ENCODE measurements around the gene CFAP46.
"Not testable (repeated sequence)": the region's sequence is repeated elsewhere in the genome, so short reads cannot be mapped to it uniquely, and the experiment has no call there.

The CFAP46 gene

GRCh38 chr10:132803416-132804210 lies 138.8 kb downstream of the CFAP46 start:
- no peak for DNase-seq

- no peak for DNase-seq
These were observed 139.6 kb downstream of the CFAP46 start for GRCh38 chr10:132802694-132803320.

- DNase-seq = no peak
These were observed 140.3 kb downstream of the CFAP46 start for GRCh38 chr10:132802048-132802447.

- no peak for DNase-seq
These were observed 142.5 kb downstream of the CFAP46 start for GRCh38 chr10:132799865-132800264.

GRCh38 chr10:132798876-132799275 lies 143.5 kb downstream of the CFAP46 start:
- DNase-seq = no peak

GRCh38 chr10:132798403-132798802 lies 144.0 kb downstream of the CFAP46 start:
- no peak for DNase-seq

- not testable (repeated sequence) for DNase-seq
These were observed 144.4 kb downstream of the CFAP46 start for GRCh38 chr10:132797986-132798385.

GRCh38 chr10:132796846-132797245 lies 145.5 kb downstream of the CFAP46 start:
- no peak for DNase-seq

- DNase-seq = no peak
These were observed 148.2 kb downstream of the CFAP46 start for GRCh38 chr10:132793871-132794849.

GRCh38 chr10:132793213-132793612 lies 149.2 kb downstream of the CFAP46 start:
- DNase-seq = no peak

GRCh38 chr10:132792796-132793195 lies 149.6 kb downstream of the CFAP46 start:
- no peak for DNase-seq

- DNase-seq = not testable (repeated sequence)
These were observed 150.3 kb downstream of the CFAP46 start for GRCh38 chr10:132792099-132792498.

- DNase-seq = no peak
These were observed 151.2 kb downstream of the CFAP46 start for GRCh38 chr10:132790934-132791829.

- DNase-seq = no peak
These were observed 151.9 kb downstream of the CFAP46 start for GRCh38 chr10:132790470-132790869.

- no peak for DNase-seq
These were observed 152.7 kb downstream of the CFAP46 start for GRCh38 chr10:132789659-132790148.

- no peak for DNase-seq
These were observed 153.5 kb downstream of the CFAP46 start for GRCh38 chr10:132788831-132789219.

GRCh38 chr10:132788180-132788830 lies 154.1 kb downstream of the CFAP46 start:
- no peak for DNase-seq

- no peak for DNase-seq
These were observed 154.7 kb downstream of the CFAP46 start for GRCh38 chr10:132787495-132788179.

- DNase-seq = no peak
These were observed 155.4 kb downstream of the CFAP46 start for GRCh38 chr10:132786884-132787494.

GRCh38 chr10:132786476-132786883 lies 155.9 kb downstream of the CFAP46 start:
- DNase-seq = no peak

Data from HCEC 1CT (cell line).